DMS 273 treated with DMSO at 0.1 percent for 48 hours (cell line): Measurements from ENCODE around the gene TRIM38.
"Not testable (repeated sequence)": the region's sequence is repeated elsewhere in the genome, so short reads cannot be mapped to it uniquely, and the experiment has no call there.

Experiments used
- DNase-seq: peaks from one replicate; lab custom pipeline; 2025; lab: John Stamatoyannopoulos, UW

Gene TRIM38

GRCh38 chr6:25971187-25971821 lies 8.7 kb downstream of the TRIM38 start:
- no peak for DNase-seq

- no peak for DNase-seq
These were observed 9.5 kb downstream of the TRIM38 start for GRCh38 chr6:25972128-25972527.

GRCh38 chr6:25972902-25973301 lies 10.3 kb downstream of the TRIM38 start:
- DNase-seq: no peak

- no peak for DNase-seq
These were observed 11.4 kb downstream of the TRIM38 start for GRCh38 chr6:25973923-25974555.

- no peak for DNase-seq
These were observed 13.4 kb downstream of the TRIM38 start for GRCh38 chr6:25975923-25976560.

GRCh38 chr6:25980935-25981334 lies 18.3 kb downstream of the TRIM38 start:
- no peak for DNase-seq

GRCh38 chr6:25981568-25982263 lies 19.1 kb downstream of the TRIM38 start:
- no peak for DNase-seq

- no peak for DNase-seq
These were observed 21.7 kb downstream of the TRIM38 start for GRCh38 chr6:25984265-25984664.

GRCh38 chr6:25987845-25988244 lies 25.2 kb downstream of the TRIM38 start:
- no peak for DNase-seq

GRCh38 chr6:25990172-25990873 lies 27.7 kb downstream of the TRIM38 start:
- DNase-seq: no peak

GRCh38 chr6:25991785-25992412 lies 29.3 kb downstream of the TRIM38 start:
- DNase-seq: peak; percentile 15

- peak; percentile 71 for DNase-seq
These were observed 30.1 kb downstream of the TRIM38 start for GRCh38 chr6:25992413-25993340.

- not testable (repeated sequence) for DNase-seq
These were observed 30.7 kb downstream of the TRIM38 start for GRCh38 chr6:25993341-25993684.

GRCh38 chr6:25995507-25995906 lies 32.9 kb downstream of the TRIM38 start:
- no peak for DNase-seq

GRCh38 chr6:25997921-25998320 lies 35.3 kb downstream of the TRIM38 start:
- no peak for DNase-seq

GRCh38 chr6:25998379-25998778 lies 35.8 kb downstream of the TRIM38 start:
- no peak for DNase-seq

GRCh38 chr6:25999225-25999624 lies 36.6 kb downstream of the TRIM38 start:
- not testable (repeated sequence) for DNase-seq

- no peak for DNase-seq
These were observed 38.0 kb downstream of the TRIM38 start for GRCh38 chr6:26000366-26001144.

- DNase-seq: peak; percentile 6
These were observed 40.6 kb downstream of the TRIM38 start for GRCh38 chr6:26003102-26003694.
